Tibial nerve (tissue), 4 donors: ENCODE results near the gene CLCN7. TPM values are rescaled to one million over a fixed set of nuclear protein-coding genes. Genes with fewer than 3 reads are reported as not detected.

Experiments used
- DNase-seq, 2 donors: peaks; one replicate each; pipeline ENCODE4 v3.0.0-alpha.2; 2019; ENCODE audit warnings: low spot score in 2 of 2
- H3K27ac ChIP-seq, 4 donors: fragments of 200-600 bp; sonication (generic) in 3 of 4; one replicate each; pipeline ENCODE4 v1.5.1; 2017 to 2019; ENCODE audit warnings: mild to moderate bottlenecking in 1 of 4
- H3K27me3 ChIP-seq, 2 donors: fragments of 200-600 bp; sonication (generic) in 1 of 2; one replicate each; pipeline versions ENCODE4 v1.5.1 to v1.6.0; 2017 to 2019
- H3K36me3 ChIP-seq, 3 donors: fragments of 200-600 bp; sonication (generic); one replicate each; pipeline ENCODE4 v1.5.1; 2018 to 2019
- H3K4me1 ChIP-seq, 4 donors: fragments of 200-600 bp; sonication (generic) in 3 of 4; one replicate each; pipeline ENCODE4 v1.5.1; 2017 to 2019
- H3K4me3 ChIP-seq, 4 donors: fragments of 200-600 bp; sonication (generic) in 3 of 4; one replicate each; pipeline ENCODE4 v1.5.1; 2017 to 2019; ENCODE audit warnings: mild to moderate bottlenecking in 1 of 4, moderate library complexity in 1 of 4
- H3K9me3 ChIP-seq, 4 donors: fragments of 200-600 bp; sonication (generic) in 3 of 4; one replicate each; pipeline ENCODE4 v1.5.1; 2017 to 2019
- EP300 ChIP-seq, 2 donors: sonication (generic); formaldehyde crosslinking; IDR thresholded peaks; one replicate each; pipeline ENCODE4 v1.6.1; 2017; ENCODE audit warnings: antibody characterized with exemption in 2 of 2, mild to moderate bottlenecking in 1 of 2
- POLR2A ChIP-seq, 2 donors: fragments of 450-650 bp; IDR thresholded peaks; one replicate each; pipeline ENCODE4 v1.6.1; 2017; ENCODE audit warnings: antibody characterized with exemption in 2 of 2, mild to moderate bottlenecking in 2 of 2, moderate library complexity in 2 of 2
- WGBS, 2 donors: methylation state at CpG; one replicate each; pipeline ENCODE4 v1.1.5; 2018; 5-methylcytosine and 5-hydroxymethylcytosine counted together
- total RNA-seq, 4 donors: library from RNA; depleted of rRNA; stranded (reverse); fragments of >200 nt; gene quantifications; one replicate each; pipeline ENCODE4 v1.1.0, GENCODE V29; 2016
- TF ChIP-seq, protein P1 (sequence below), 5 experiments: fragments of 200-600 bp in 3 of 5; fragments of 450-650 bp in 2 of 5; sonication (generic) in 3 of 5; IDR thresholded peaks; one replicate each; pipeline ENCODE4 v1.5.1; 2016 to 2019; ENCODE audit warnings: antibody characterized with exemption in 5 of 5, mild to moderate bottlenecking in 3 of 5, moderate library complexity in 2 of 5

Gene CLCN7
- total RNA-seq, 4 donors from 2014 or later = 38.7 to 136 (median 73.1) TPM

DNA sequence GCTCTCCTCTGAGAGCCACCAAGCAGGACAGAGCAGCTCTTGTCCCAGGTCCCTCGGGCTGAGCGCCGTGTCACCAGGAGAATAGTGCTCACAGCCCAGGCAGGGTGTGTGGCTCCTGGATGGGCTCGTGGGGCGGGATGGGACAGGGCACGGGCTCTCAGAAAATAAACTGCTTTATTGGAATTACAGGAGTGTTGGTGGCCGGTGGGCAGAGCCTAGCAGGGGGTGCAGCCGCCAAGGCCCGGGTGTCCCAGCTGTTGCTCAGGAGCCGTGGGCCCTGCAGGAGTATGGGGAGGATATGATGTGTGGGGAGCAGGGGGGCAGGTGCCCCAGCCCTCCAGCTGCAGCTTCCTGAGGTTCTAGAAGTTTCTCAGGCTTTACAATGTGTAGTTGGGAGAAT, 35.4 kb upstream of the CLCN7 start:
- peaks cover 0 to 97% (median 0%) of the 10 kb centered on the region in 3 donors for H3K36me3 ChIP-seq
- DNase-seq = no peak
- 82 to 87% methylated on average over 10 of the region's 10 CpGs for WGBS, 2 donors

DNA sequence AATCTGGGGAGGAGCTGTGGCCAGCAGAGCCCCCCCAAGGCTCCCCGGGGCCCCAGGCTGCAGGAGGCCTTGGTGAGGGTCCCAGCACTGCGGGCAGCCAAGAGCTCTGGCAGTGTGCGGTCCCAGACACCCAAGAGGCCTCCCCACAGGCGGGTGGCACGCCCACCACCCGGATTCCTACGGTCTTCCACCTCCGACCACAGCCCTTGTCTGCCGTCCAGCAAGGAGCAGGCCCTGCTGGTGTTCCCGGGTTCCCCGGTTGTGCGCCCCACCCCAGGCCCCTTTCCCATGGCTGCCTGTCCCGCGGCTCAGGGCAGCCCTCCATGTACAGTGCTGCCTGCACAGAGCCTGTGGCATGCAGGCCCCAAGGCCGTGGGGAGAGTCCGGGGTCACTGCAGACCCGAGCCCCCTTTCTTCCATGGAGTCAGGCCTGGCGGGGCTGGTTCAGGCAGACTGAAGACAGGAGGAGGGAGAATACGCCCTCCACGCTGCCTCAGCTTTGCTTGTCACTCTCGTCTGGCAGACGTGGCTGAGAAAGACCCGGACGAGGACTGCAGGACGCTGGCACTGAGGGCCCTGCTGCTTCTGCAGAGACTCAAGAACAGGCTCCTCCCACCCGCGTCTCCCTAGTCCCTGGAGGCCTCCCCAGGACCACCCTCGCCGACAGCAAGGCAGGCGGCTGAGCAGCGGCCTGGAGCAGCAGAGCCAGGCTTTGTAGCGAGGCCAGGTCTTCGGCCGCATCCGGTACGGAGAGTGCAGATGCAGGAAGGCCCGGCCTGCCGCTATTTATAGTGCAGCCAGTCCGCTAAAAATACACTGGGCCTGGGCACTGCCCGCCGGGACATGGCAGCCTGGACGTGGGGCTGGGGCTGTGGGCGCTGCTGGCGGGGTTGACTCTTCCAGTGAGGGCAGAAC, 34.7 kb upstream of the CLCN7 start:
- DNase-seq = no peak
- Histone ChIP-seq H3K4me3 (no peak overlapping the region), H3K27me3 (no peaks in the 10 kb centered on the region), H3K36me3 (peaks cover 0 to 97% (median 0%) of the 10 kb centered on the region in 3 donors), H3K9me3 (peaks cover 0 to 10% (median 0%) of the 10 kb centered on the region in 4 donors), H3K27ac (peak overlapping the region in 2 of 4 donors; percentile 8 to 43), H3K4me1 (no peaks in the 10 kb centered on the region)
- WGBS, 2 donors = 75 to 76% methylated on average over 25 to 35 of the region's 44 CpGs
- peak in 1 of 2 donors; percentile 29 for TF ChIP-seq EP300 (IDR thresholded peaks at IDR 0.05)
- no peak for TF ChIP-seq POLR2A (IDR thresholded peaks at IDR 0.05)
- TF ChIP-seq, protein P1, sequence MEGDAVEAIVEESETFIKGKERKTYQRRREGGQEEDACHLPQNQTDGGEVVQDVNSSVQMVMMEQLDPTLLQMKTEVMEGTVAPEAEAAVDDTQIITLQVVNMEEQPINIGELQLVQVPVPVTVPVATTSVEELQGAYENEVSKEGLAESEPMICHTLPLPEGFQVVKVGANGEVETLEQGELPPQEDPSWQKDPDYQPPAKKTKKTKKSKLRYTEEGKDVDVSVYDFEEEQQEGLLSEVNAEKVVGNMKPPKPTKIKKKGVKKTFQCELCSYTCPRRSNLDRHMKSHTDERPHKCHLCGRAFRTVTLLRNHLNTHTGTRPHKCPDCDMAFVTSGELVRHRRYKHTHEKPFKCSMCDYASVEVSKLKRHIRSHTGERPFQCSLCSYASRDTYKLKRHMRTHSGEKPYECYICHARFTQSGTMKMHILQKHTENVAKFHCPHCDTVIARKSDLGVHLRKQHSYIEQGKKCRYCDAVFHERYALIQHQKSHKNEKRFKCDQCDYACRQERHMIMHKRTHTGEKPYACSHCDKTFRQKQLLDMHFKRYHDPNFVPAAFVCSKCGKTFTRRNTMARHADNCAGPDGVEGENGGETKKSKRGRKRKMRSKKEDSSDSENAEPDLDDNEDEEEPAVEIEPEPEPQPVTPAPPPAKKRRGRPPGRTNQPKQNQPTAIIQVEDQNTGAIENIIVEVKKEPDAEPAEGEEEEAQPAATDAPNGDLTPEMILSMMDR (IDR thresholded peaks at IDR 0.05) = no peak

More for the DNA sequence above, 35.4 kb upstream of the CLCN7 start:
- TF ChIP-seq POLR2A (IDR thresholded peaks at IDR 0.05) = no peak
- TF ChIP-seq, protein P1 (IDR thresholded peaks at IDR 0.05) = no peak
- TF ChIP-seq EP300 (IDR thresholded peaks at IDR 0.05) = no peak
- Histone ChIP-seq H3K4me1 (no peaks in the 10 kb centered on the region), H3K4me3 (no peak overlapping the region), H3K9me3 (peaks cover 0 to 17% (median 0%) of the 10 kb centered on the region in 4 donors), H3K27ac (peak overlapping the region in 2 of 4 donors; percentile 8 to 43), H3K27me3 (no peaks in the 10 kb centered on the region)

DNA sequence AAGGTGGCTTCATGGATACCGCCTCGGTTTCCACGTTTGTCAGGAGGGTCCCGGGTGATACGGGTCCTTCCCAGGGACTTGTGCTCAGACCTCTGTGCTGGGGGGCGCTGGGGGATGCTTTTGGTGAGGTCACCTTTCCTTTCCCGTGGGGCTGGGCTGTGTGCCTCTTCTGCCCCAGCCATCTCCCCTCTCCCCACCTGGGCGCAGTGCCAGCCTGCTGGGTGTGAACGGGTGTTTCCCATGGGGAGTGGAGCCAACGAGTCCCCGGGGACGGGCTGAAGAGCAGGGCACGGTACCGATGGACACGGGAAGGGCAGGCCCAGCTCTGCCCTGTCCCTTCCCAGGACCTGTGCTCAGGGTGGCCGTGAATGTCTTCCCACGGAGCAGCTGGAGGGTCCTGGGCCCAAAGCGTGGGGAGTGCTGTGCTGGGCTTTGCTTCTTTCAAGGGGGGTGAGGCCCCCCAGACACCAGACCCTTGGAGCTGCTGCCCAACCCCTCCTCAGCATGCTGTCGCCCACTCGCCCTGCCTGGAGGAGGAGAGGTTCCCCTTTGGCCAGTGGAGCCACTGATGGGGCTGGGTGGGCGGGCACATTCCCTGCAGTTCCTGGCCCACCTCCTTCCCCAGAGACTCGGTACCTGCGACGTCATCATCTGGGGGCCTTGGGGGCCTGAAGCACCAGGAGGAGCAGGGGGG, 33.8 kb upstream of the CLCN7 start:
- Histone ChIP-seq H3K36me3 (peaks cover 0 to 94% (median 0%) of the 10 kb centered on the region in 3 donors), H3K9me3 (peaks cover 0 to under 1% (median 0%) of the 10 kb centered on the region in 4 donors), H3K27ac (no peak overlapping the region), H3K4me3 (no peak overlapping the region), H3K4me1 (no peaks in the 10 kb centered on the region), H3K27me3 (no peaks in the 10 kb centered on the region)
- no peak for DNase-seq
- WGBS, 2 donors = 77 to 80% methylated on average over 15 to 24 of the region's 24 CpGs
- TF ChIP-seq EP300 (IDR thresholded peaks at IDR 0.05) (no peak), POLR2A (IDR thresholded peaks at IDR 0.05) (no peak)
- TF ChIP-seq, protein P1 (IDR thresholded peaks at IDR 0.05) = no peak

DNA sequence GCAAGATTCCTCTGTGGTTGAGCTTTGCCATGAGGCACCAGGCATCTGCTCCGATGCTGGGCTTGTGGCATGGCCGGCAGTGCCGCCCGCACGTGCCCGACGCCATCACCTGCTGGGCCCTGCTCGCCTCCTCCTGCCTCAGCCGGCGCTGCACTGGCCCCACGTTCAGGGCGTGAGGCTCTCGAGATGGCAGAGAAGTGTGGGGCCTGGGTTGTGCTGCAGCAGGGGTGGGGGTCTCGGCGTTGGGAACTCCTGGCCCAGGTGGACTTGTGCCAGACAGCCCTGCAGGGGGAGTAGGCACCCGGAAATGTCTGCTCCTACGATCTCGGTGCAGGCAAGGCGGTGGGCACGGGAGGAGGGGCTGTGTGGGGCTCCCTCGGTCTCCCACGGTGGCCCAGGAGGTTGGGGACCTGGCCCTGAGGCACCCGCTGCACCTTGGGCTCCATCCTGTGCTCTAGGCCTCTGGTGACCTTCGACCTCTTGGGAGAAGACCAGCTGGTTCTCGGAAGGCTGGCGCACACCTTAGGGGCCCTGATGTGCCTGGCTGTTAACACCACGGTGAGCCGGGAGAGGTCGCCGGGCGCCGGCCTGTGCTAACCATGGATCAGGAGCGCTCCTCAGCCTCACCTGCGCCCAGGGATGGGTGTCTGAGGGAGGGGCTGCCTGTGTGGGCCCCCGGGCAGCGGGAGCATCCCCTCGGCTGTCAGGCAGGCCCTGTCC, 31.8 kb upstream of the CLCN7 start:
- no peak overlapping the region for H3K27ac ChIP-seq
- H3K27me3 ChIP-seq = no peaks in the 10 kb centered on the region
- peaks cover 0 to 94% (median 13%) of the 10 kb centered on the region in 3 donors for H3K36me3 ChIP-seq
- H3K4me1 ChIP-seq = no peaks in the 10 kb centered on the region
- TF ChIP-seq EP300 (IDR thresholded peaks at IDR 0.05) = no peak
- no peak for TF ChIP-seq POLR2A (IDR thresholded peaks at IDR 0.05)
- TF ChIP-seq, protein P1 (IDR thresholded peaks at IDR 0.05) = no peak
- DNase-seq = no peak
- H3K4me3 ChIP-seq = no peak overlapping the region
- 87 to 88% methylated on average over 24 to 34 of the region's 37 CpGs for WGBS, 2 donors
- H3K9me3 ChIP-seq = no peaks in the 10 kb centered on the region
